HG03066 (cell line): ENCODE results near the gene PPP1R26.
"Not testable (repeated sequence)": the region's sequence is repeated elsewhere in the genome, so short reads cannot be mapped to it uniquely, and the experiment has no call there.

ENCODE experiments used
- ATAC-seq: cut with Tn5 transposase; IDR thresholded peaks from one replicate; pipeline ENCODE4 v1.9.1; 2021; ENCODE audit warnings: low read depth; ENCODE audit not compliant: unreplicated experiment

The PPP1R26 gene

DNA sequence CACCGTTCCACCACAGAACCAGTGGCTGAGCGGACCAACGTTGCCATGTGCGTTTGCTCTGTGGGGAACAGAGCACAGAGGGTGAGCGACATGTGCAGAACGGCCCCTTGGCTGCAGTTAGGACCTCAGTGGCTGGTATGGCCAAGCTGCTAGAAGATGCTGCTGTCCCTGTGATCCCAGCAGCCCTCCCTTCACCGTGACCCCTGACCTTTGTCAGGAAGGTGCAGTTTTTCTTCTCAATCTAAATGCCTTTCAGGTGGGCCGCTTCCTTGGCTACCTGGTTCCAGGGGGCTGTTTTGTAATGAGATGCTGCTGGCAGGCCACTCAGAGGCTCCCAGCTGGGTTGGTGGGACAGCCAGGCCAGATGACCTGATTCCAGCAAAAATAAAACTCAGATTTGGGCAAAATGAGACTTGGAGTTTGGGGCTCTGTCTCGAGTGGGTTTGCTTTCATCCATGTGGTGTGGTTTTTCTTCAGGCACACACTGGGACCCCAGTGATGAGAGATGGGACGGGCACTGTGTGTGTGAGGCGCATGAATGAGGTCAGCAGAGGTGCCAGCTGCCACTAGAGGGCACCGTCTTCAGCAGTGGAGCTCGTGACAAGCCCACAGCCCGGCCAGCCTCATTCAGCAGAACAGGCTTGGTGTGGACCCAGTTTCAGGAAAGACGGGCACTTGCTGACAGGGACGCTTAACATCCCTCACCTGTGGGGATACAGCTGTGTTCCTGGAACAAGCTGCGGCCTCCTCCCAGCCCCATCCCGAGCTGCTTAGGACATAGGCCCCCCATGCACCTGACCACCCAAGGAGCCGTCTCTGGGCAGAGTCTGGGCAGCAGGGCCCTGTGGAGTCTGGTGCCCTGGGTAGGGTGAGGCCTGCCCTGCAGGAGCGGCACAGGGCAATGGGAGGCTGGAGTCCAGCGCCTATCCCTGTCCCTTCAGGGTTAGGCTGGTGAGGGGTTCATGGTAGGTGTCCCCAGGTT is 25.0 kb downstream of the PPP1R26 start:
- no peak for ATAC-seq

DNA sequence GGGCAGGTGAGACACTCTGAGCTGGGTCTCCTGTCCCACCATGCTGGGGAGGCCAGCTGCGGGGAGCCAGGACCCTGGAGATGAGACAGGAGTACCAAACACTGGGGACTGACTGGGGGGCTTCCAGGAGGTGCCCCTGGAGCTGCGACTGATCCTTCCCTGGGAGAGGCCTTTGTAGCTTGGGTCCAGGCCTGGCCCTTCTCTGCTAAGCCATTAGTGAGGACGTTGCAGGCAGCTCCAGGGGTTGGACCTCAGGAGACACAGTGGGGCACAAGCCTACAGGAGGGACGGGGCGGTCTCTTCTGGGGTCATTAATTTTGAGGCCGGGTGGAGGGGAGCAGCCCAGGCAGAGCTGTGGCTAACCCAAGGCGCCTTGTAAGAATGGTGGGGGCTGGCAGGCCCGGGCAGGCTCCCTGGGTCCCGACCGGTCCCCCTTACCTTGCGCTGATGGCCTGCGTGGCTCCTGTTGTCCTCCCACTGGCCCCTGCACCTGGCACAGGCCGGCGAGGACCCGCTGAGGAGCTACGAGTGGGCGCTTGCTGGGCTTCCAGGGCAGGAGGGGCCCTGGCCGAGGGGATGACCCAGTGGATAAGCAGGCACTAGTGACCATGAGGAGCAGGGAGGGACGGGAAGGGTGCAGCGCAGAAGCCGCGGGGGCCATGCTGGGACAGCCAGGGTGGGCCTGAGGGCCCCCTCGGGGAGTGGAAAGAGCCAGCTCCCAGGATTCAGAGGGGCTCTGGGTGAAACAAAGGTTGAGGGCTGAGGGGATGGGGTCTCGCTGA is 26.0 kb downstream of the PPP1R26 start:
- no peak for ATAC-seq

DNA sequence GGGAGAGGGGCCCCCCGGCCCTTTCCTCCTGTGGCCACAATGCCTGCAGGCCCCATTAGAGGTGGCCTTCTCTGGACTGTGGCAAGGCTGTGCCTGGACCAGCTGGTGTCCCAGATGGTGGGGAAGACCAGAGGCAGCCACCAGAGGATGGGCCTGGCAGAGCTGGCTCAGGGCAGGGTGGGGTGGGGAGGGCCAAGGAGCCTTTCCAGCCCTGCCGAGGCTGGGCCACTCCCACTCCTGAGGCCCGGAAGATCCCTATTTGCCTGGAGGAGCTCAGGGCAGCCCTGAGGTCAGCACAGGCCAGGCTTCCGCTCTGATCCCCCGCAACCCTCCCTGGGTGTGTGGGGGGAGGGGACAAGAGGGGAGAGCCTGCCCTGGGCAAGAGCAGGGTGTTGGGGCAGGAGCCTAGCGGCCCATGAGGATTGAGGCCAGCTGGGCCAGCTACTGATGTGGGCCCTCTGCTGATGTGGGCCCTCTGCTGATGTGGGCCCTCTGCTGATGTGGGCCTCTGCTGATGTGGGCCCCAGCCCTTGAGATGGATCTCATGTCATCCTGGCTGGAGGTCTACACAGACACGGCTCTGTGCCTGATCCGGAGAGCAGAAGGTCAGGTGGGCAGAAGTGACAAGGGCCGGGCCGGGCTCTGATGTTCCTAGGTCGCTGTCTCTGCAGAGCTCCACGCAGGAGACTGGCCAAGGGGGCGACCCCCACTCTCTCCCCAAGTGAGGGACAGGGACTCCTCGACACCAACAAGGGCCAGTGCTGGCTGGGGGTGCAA is 26.9 kb downstream of the PPP1R26 start:
- no peak for ATAC-seq

DNA sequence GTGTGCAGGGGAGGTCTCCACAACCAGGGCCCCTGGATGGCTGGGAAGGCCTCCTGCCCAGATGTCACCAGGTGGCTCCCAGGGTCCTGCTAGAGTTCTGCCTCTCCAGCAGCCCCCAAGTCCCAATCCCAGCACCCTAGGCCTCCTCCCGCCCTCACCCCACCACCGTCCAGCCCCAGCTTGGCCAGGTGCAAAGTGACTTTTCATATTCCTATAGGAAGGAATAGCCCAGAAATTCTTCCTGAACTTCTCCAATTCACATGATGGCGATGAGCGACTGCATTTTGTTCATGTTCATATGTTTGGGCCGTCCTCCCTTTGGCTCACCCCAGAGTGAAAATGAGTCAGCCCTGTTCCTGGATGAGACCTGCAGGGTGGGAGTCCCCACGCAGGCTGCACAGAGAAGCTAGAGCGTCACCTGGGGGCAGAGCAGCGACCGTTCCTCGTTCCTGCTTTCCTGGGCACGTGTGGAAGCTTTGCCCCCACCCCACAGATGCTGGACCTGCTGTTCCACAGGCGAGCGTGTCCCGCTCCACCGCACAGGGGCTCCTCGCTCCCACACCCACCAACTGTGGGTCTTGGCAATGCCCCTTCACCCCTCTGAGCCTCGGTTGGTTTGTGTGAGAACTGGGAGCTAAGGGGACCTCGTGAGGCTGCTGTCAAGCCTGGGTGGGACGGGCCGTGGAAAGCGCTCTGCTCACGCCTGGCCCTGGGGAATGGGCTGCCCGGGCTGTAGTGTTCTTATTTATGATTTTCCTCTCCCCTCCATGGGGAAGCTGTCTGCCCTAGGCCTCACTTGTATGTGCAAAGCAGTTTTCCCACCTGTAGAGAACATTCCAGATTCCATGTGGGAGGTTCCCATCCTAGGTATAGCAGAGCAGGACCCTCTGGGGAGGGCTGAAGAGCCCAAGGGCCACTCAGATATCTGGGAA is 27.8 kb downstream of the PPP1R26 start:
- ATAC-seq, result no peak

DNA sequence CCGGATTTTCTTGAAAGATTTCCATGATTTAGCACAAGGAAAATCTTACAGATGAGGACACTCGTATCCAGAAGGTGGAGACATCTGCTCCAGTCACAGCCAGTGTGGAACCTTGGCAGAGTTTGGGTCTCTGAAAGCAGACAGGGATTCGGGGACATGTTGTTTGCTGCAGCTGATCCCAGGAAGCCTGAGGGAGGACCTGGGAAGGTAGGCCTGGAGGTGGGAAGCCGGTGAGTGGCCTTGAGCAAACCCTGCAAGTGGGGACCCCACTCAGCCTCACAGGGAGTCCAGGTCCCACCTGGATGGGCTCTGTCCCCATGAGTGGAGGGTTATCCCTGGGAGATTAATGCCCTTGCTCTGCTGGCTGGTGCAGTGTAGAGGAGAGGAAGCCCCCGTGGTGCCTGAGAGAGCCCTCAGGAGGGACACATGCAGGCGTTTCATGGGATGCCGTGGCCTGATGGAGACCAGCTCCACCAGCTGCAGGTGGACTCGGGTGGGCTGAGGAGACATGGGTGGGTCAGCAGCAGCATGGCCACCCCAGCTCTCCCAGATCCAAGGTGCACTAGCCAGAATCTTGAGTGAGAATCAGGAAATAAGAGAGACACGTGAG is 28.7 kb downstream of the PPP1R26 start:
- no peak for ATAC-seq

DNA sequence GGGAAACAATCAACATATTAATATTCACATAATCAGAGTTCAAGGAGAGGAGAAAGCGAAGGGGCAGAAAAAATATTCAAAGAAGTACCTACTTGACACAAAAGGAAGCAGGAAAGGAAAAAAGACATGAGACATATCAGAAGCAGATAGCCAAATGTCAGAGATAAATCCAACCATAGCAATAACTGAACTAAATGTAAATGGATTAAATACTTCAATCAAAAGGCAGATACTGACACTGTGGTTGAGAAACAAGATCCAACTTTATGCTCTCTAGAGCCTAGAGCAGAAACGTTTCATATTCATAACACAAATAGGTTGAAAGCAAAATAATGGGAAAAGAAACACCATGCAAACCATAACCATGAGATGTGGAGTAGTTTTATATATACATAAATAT is 29.9 kb downstream of the PPP1R26 start:
- ATAC-seq, result no peak

DNA sequence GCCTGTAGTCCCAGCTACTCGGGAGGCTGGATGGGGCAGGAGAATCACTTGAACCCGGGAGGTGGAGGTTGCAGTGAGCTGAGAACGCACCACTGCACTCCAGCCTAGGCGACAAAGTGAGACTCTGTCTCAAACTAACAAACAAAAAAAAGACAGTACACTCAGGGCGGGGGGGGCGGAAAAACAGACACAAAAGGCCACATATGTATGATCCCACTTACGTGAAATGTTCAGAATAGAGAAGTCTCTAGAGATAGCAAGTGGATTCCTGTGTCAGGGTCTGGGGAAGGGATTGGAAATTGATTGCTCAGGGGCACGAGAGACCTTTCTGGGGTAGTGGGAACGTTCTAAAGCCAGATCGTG is 32.6 kb downstream of the PPP1R26 start:
- no peak for ATAC-seq

DNA sequence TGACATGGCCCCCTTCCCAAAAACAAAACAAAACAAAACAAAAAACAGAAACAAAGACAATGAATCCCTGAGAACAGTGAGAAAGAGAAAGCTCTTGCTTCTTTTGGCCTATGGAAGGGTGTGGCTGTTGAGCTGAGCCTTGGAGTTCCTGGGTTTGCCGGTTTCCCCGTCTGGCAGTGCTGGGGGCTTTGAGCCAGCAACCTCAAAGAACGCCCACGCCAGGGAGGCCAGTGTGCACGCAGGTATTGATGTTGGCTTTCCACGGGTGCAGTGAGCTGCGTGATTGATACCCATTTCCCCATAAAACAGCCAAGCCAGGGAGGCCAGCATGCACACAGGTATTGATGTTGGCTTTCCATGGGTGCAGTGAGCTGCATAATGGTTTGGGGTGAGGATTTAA is 33.3 kb downstream of the PPP1R26 start:
- no peak for ATAC-seq

DNA sequence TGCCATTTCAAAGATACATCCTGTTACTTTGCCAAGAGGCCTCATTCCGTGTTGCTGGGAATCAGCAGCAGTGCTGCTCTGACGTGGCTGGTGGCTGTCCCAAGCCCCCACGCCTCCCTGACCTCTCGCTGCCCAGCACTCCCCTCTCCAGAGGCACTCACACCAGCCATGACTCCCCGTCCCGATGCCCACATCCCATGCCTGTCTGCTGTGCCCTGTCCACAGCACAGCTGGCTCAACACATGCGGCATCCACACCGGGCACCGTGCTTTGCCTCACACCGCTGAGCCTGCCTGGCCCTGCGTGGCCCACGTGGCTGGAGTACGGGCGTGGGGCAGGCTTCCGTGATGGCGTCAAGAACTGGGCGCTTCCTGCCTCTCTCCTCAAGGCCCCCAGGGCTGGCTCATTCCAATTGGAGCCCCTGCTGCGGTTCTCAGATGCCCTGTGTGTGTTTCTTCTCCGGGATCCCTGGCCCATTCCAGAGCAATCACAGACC is 33.8 kb downstream of the PPP1R26 start:
- no peak for ATAC-seq

DNA sequence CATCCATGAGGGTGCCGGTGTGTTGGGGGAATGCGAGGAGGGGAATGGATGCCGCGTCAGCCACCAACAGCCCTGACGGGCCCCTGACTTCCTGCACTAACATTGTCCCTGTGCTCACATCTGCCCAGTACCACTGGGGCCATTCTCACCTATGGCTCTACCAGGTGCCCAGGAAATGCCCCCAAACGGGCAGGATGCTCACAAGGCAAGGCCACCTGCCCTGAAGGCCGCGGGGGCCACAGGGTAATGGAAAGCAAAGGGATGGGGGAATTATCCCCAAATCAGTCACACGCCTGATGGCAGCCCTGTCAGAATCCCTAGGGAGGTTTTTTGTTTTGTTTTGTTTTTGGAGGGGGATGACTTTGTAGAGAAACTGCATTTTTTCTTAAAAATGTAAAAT is 34.3 kb downstream of the PPP1R26 start:
- not testable (repeated sequence) for ATAC-seq

DNA sequence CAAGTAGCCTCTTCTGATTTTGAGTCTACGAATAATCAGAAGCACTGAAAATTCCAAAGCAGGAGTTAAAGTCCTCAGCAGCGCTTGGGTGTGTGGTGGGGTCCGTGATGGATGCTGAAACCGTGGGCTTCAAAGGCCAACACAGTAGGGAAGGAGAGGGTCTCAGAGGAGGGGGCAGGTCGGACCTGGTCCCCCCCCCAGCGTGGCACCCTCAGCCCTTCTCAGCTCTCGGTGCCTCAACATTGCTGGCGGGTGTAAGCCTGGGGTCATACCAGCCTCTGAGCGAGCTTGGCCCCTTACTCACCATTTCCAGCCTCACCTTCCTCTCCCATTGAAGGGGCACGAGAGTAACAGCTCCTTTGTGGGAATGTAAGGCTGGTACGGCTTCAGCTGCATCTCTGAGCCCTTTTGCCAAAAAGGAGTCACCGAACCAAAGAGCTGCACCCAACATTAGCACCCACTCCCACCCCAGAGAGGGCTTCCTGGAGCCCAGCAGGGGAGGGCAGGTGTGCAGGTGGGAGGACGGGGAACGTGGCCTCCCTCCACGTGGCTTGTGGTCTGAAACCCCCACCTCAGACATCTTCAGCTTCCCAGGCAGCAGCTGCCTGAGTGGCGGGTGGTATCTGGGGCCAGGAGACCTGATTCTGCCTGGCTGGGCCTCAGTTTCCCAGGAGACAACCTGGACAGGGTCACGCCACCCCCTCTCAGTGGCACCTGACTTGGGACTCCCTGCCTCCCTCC is 34.9 kb downstream of the PPP1R26 start:
- no peak for ATAC-seq

DNA sequence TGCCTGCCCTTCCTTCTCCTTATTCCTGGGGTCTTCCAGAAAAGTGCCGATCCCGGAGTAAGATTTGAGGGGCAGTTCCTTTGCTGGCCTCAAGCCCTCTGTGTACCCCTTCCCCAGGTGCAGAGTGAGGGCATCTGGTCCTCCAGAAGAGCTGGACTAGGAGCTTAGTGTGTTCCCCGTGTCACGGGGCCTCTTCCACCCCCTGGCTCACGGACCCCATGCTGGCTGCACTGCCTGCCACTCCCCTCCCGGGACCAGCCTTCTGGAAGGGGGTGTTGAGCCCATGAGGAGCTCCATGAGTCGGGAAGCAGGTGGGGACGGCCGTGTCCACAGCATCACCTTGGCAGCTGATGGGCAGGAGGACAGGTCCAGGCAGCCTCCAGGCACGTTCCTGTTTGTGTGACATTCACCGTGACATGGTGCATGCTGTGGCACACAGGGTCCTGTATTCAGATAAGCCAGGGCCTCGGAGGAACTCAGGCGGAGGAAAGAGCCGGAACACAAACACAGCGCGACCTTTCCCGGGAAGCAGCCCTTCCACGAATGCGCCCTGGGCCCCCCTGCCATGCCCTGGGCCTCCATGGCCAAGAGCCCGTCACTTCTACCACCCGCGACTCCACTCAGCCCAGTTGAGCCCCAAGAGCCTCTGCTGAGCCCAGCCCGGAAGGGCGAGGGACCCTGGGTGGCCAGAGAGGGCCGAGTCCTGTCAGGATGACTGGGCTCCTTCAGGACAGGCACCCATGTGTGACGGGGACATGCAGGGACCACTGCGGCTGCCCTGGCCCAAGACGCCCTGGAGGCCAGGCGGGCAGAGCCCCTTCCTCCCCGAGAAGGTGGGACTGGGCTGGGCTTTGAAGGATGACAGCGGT is 35.7 kb downstream of the PPP1R26 start:
- ATAC-seq, result no peak

DNA sequence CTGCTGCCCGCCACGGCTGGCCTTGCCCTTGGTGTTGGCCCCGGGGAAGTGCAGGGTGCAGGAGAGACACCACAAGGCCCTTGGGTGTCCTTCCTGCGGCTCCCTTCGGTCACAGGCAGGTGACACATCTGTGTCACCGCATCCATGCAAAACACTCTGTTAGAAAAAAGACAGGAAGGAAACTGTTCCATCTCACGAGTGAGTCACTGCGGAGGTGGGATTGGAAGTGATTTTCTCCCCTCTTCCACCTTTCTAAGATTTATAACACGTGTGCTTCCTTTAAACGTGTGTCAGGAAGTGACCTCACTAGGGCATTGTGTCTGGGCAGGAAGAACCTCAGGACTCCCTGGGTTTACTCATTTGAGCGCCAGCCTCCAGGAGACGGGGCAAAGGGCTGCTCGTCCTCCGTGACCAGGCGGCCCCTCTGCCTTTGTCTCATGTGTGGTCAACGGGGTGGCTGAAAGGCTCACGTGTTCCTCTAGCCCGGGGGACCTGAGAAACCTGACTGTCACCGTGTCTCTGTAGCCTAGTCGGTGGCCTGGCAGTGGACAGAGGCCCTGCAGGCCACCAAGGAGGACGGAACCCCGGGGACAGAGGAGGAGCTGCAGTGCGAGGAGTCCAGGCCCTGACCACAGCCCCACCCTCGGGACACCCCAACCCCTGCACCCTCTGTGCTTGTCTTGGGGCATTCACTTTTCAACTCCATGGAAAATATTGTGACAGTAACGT is 36.7 kb downstream of the PPP1R26 start:
- ATAC-seq, result no peak

DNA sequence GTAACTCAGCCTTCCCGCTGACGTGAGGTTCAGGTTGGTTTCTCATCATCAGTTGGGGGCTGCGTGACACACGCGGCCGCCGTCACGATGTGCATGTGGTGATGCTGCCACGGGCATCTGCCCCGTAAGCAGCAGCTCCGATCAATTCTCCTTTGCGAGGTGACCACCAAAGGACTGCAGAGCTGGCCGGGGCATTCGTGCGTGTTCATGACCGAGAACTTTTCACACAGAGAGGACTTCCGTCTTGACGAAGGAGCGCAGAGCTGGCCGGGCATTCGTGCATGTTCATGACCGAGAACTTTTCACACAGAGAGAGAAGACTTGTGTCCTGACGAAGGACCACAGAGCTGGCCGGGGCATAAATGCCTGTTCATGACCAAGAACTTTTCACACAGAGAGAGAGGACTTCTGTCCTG is 37.8 kb downstream of the PPP1R26 start:
- ATAC-seq, result no peak

DNA sequence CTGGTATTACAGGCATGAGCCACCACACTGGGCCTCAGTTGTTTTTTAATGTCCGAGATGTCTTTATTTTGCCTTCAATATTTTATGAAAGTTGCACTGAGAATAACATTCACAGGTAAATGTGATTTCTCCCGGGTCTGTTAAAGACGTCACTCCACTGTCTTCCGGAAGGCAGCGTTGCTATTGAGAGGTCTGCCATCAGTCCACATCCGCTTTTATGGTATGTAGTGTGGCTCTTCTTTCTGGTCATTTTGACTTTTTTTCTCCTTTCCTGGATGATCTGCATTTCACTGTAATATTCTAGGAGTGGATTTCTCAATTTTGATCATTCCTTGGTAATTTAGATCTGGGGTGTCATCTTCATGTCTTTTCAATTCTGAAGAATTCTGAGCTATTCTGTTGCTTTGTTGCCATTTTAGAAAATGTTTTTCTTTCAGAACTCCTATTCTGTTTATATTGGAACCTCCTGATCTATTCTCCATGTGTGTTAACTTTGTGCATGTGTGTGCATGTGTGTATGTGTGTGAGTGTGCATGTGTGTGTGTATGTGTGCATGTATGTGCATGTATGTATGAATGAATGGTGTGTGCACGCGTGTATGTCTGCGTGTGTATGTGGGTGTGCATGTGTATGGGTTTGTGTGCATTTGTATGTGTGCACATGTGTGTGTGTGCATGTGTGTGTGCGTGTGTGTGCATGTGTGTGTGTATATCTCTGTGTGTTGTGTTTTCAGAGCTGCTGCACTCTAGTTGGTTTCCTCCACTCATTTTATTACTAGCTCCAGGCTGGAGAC is 39.8 kb downstream of the PPP1R26 start:
- no peak for ATAC-seq

DNA sequence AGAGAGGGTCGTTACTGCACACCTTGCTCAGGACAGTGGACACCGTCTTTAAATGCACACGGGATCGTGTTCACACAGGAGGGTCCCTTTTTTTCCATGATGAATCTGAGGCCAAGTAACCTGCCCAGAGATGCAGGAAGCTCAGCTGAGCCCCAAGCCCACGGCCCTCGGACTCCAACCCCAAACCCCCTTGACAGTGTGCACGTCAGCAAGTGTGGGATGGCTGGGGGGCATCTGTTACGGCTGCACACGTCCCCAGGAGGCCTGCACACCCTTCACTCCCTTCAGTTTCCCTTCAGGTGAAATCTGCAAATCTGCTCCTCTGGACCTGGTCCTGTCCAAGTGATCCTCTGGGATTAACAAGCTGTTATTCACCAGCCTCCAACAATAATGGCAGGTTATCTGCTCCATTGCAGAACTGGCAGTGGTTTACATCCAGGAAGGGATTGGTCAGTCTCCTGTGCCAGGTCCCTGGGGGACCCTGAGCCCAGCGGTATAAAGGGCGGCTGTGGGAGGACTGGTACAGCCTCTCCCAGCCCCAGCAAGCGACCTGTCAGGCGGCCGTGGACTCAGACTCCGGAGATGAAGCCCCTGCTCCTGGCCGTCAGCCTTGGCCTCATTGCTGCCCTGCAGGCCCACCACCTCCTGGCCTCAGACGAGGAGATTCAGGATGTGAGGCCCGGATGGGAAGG is 41.5 kb downstream of the PPP1R26 start, which contains the start of gene LCN1:
Gene LCN1 (plus strand): TSS at position 525 of the 692 bp plus-strand sequence. CDS start 58 bp downstream, at position 583.
- ATAC-seq, result no peak
